Prostate gland (tissue), 2 donors: Measurements from ENCODE around the gene DENND6A.

Source experiments
- CTCF ChIP-seq, 4 experiments: fragments of 200-600 bp in 2 of 4; fragments of 450-650 bp in 2 of 4; sonication (generic) in 2 of 4; IDR thresholded peaks; 1 replicate in 3 of 4; 2 replicates in 1 of 4; pipeline ENCODE4 v1.5.1; 2016 to 2019; ENCODE audit warnings: antibody characterized with exemption in 4 of 4, mild to moderate bottlenecking in 2 of 4, moderate library complexity in 2 of 4
- POLR2A ChIP-seq: fragments of 450-650 bp; IDR thresholded peaks from one replicate; pipeline ENCODE4 v1.6.1; 2016; ENCODE audit warnings: antibody characterized with exemption, mild to moderate bottlenecking

- TF ChIP-seq CTCF (IDR thresholded peaks at IDR 0.05) (no peak), POLR2A (no peak)
Measured at GRCh38 chr3:57616233-57616632, 76.6 kb downstream of the DENND6A start.
